ENCODE results near the gene BCAS1. TPM values are rescaled to one million over a fixed set of nuclear protein-coding genes. Genes with fewer than 3 reads are reported as not detected.

Gene BCAS1
- total and polyA plus RNA-seq, 2 donors = 0.38 to 1.5 TPM

- Histone ChIP-seq H3K36me3 (ENCODE audit: control insufficient read depth in 2 of 2, insufficient read depth in 2 of 2, low read length in 1 of 2) (no peaks in the 10 kb centered on the region), H3K4me1 (ENCODE audit: control insufficient read depth in 2 of 2, insufficient read depth in 2 of 2, low read length in 2 of 2) (no peaks in the 10 kb centered on the region), H3K9me3 (ENCODE audit: control insufficient read depth in 2 of 2, insufficient read depth in 1 of 2, low read length in 1 of 2) (no peaks in the 10 kb centered on the region), H3K27ac (ENCODE audit: low read depth in 1 of 2, low read length in 1 of 2) (no peak overlapping the region), H3K4me3 (ENCODE audit: low read length in 2 of 2) (no peak overlapping the region), H3K27me3 (ENCODE audit: control insufficient read depth in 2 of 2, insufficient read depth in 1 of 2, low read length in 1 of 2) (no peaks in the 10 kb centered on the region)
- WGBS = 88% methylated on average over 1 of the region's 1 CpG
- no peak for DNase-seq (ENCODE audit: low read depth in 6 of 9, low spot score in 9 of 9)
Measured at GRCh38 chr20:54085425-54085824, 15.0 kb upstream of the BCAS1 start.

DNA sequence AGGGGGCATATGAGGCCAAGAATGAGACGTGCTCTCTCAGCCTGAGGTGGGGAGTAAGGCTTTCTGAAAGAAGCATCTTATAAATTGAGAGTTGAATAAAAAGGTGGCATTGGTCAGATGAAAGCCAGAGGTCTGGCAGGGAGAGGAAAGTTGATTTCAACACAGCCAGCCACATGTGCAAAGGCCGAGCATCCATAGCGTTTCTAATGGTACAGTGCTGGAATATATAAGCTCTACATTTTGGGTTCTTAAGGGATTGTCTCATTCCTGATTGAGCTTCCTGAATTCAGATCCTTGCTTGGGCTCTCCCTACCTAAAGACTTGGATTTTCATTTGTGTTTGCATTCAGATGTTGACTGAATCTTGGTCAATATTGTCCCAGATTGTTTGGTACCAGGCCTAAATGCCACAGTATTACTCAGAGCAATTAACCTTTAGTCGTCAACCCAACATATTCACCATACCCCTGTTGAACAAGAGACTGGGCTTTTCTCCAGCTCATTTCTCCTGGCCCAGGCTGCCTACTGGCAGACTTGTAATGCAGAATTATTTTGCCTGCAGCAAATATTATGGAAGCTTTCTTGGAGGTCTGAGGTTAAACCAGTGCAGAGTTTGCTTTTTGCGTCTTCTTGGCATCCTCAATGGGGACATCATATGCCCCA is 14.5 kb upstream of the BCAS1 start:
- no peaks in the 10 kb centered on the region for H3K36me3 ChIP-seq (ENCODE audit: control insufficient read depth in 2 of 2, insufficient read depth in 2 of 2, low read length in 1 of 2)
- whole genome bisulfite sequencing = 78% methylated on average over 5 of the region's 5 CpGs
- DNase-seq (ENCODE audit: low read depth in 6 of 9, low spot score in 9 of 9) = no peak
- H3K27me3 ChIP-seq (ENCODE audit: control insufficient read depth in 2 of 2, insufficient read depth in 1 of 2, low read length in 1 of 2) = no peaks in the 10 kb centered on the region
- H3K4me1 ChIP-seq (ENCODE audit: control insufficient read depth in 2 of 2, insufficient read depth in 2 of 2, low read length in 2 of 2) = no peaks in the 10 kb centered on the region
- H3K9me3 ChIP-seq (ENCODE audit: control insufficient read depth in 2 of 2, insufficient read depth in 1 of 2, low read length in 1 of 2) = no peaks in the 10 kb centered on the region
- no peak overlapping the region for H3K4me3 ChIP-seq (ENCODE audit: low read length in 2 of 2)
- no peak overlapping the region for H3K27ac ChIP-seq (ENCODE audit: low read depth in 1 of 2, low read length in 1 of 2)

DNA sequence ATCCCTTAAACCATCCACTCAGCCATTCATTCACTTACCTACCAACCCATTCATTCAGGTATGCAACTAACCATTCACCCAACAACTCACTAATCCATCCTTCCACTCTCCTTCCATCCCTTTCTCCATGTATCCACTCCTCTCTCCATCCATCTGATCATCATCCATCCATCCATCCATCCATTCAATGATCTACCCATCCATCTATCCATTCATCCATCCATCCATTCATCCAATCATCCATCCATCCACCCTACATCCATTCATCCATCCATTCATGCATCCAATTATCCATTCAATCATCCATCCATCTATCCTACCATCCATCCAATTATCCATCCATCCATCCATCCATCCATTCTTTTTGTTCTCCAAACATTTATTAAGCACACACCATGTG is 13.8 kb upstream of the BCAS1 start:
- no peaks in the 10 kb centered on the region for H3K36me3 ChIP-seq (ENCODE audit: control insufficient read depth in 2 of 2, insufficient read depth in 2 of 2, low read length in 1 of 2)
- no peaks in the 10 kb centered on the region for H3K4me1 ChIP-seq (ENCODE audit: control insufficient read depth in 2 of 2, insufficient read depth in 2 of 2, low read length in 2 of 2)
- no peak overlapping the region for H3K4me3 ChIP-seq (ENCODE audit: low read length in 2 of 2)
- no peaks in the 10 kb centered on the region for H3K27me3 ChIP-seq (ENCODE audit: control insufficient read depth in 2 of 2, insufficient read depth in 1 of 2, low read length in 1 of 2)
- no peak overlapping the region for H3K27ac ChIP-seq (ENCODE audit: low read depth in 1 of 2, low read length in 1 of 2)
- DNase-seq (ENCODE audit: low read depth in 6 of 9, low spot score in 9 of 9) = no peak
- H3K9me3 ChIP-seq (ENCODE audit: control insufficient read depth in 2 of 2, insufficient read depth in 1 of 2, low read length in 1 of 2) = no peaks in the 10 kb centered on the region

DNA sequence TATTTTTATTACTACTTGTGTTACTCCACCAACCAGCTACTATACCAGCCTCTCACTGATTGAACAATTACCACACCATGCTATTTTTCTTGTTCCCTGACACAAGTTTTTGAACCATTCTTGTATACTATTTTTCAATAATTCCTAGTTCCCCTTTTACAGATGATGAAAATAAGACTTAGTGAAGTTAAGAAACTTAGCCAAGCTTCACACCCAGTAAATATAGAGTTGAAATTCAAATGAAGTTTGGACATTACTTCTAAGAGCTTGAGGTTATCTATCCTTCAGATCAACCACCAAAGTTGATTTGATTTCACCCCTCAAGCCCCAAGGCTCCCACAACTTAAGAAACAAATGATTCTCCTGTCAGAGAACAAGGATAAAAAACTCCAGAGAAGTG is 13.1 kb upstream of the BCAS1 start:
- Histone ChIP-seq H3K4me1 (ENCODE audit: control insufficient read depth in 2 of 2, insufficient read depth in 2 of 2, low read length in 2 of 2) (peaks cover 0 to 6% of the 10 kb centered on the region in 2 donors), H3K27ac (ENCODE audit: low read depth in 1 of 2, low read length in 1 of 2) (no peak overlapping the region)
- no peak for DNase-seq (ENCODE audit: low read depth in 6 of 9, low spot score in 9 of 9)

DNA sequence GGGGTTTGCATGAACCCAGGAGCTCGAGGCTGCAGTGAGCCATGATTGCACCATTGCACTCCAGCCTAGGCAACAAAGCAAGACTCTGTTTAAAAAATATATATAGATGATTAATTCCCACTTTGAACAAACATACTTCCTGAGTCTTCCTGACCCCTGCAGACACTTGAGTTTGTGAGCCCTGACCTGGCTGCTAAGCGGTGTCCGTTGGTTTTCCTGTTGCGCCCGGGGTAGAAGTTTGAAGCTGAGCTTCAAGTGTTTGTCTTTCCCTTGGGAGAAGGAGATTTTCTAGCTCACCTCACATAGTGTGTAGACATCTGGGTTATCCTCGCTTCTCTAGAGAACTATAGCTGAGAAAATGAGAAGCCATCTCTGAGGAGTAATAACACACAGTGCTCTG is 11.7 kb upstream of the BCAS1 start:
- Histone ChIP-seq H3K4me3 (ENCODE audit: low read length in 2 of 2) (no peak overlapping the region), H3K9me3 (ENCODE audit: control insufficient read depth in 2 of 2, insufficient read depth in 1 of 2, low read length in 1 of 2) (no peaks in the 10 kb centered on the region), H3K27me3 (ENCODE audit: control insufficient read depth in 2 of 2, insufficient read depth in 1 of 2, low read length in 1 of 2) (no peaks in the 10 kb centered on the region), H3K27ac (ENCODE audit: low read depth in 1 of 2, low read length in 1 of 2) (no peak overlapping the region), H3K4me1 (ENCODE audit: control insufficient read depth in 2 of 2, insufficient read depth in 2 of 2, low read length in 2 of 2) (peaks cover 0 to 7% of the 10 kb centered on the region in 2 donors), H3K36me3 (ENCODE audit: control insufficient read depth in 2 of 2, insufficient read depth in 2 of 2, low read length in 1 of 2) (no peaks in the 10 kb centered on the region)
- no peak for DNase-seq (ENCODE audit: low read depth in 6 of 9, low spot score in 9 of 9)
- 62% methylated on average over 6 of the region's 6 CpGs for WGBS

More for the DNA sequence above, 13.1 kb upstream of the BCAS1 start:
- H3K9me3 ChIP-seq (ENCODE audit: control insufficient read depth in 2 of 2, insufficient read depth in 1 of 2, low read length in 1 of 2) = no peaks in the 10 kb centered on the region
- no peaks in the 10 kb centered on the region for H3K27me3 ChIP-seq (ENCODE audit: control insufficient read depth in 2 of 2, insufficient read depth in 1 of 2, low read length in 1 of 2)
- no peak overlapping the region for H3K4me3 ChIP-seq (ENCODE audit: low read length in 2 of 2)
- no peaks in the 10 kb centered on the region for H3K36me3 ChIP-seq (ENCODE audit: control insufficient read depth in 2 of 2, insufficient read depth in 2 of 2, low read length in 1 of 2)

- no peaks in the 10 kb centered on the region for H3K36me3 ChIP-seq (ENCODE audit: control insufficient read depth in 2 of 2, insufficient read depth in 2 of 2, low read length in 1 of 2)
- DNase-seq (ENCODE audit: low read depth in 6 of 9, low spot score in 9 of 9) = no peak
- no peaks in the 10 kb centered on the region for H3K27me3 ChIP-seq (ENCODE audit: control insufficient read depth in 2 of 2, insufficient read depth in 1 of 2, low read length in 1 of 2)
- H3K4me3 ChIP-seq (ENCODE audit: low read length in 2 of 2) = no peak overlapping the region
- H3K9me3 ChIP-seq (ENCODE audit: control insufficient read depth in 2 of 2, insufficient read depth in 1 of 2, low read length in 1 of 2) = no peaks in the 10 kb centered on the region
- peaks cover 0 to 7% of the 10 kb centered on the region in 2 donors for H3K4me1 ChIP-seq (ENCODE audit: control insufficient read depth in 2 of 2, insufficient read depth in 2 of 2, low read length in 2 of 2)
- H3K27ac ChIP-seq (ENCODE audit: low read depth in 1 of 2, low read length in 1 of 2) = no peak overlapping the region
- WGBS = 64% methylated on average over 3 of the region's 3 CpGs
Measured at GRCh38 chr20:54079652-54080051, 9.3 kb upstream of the BCAS1 start.

DNA sequence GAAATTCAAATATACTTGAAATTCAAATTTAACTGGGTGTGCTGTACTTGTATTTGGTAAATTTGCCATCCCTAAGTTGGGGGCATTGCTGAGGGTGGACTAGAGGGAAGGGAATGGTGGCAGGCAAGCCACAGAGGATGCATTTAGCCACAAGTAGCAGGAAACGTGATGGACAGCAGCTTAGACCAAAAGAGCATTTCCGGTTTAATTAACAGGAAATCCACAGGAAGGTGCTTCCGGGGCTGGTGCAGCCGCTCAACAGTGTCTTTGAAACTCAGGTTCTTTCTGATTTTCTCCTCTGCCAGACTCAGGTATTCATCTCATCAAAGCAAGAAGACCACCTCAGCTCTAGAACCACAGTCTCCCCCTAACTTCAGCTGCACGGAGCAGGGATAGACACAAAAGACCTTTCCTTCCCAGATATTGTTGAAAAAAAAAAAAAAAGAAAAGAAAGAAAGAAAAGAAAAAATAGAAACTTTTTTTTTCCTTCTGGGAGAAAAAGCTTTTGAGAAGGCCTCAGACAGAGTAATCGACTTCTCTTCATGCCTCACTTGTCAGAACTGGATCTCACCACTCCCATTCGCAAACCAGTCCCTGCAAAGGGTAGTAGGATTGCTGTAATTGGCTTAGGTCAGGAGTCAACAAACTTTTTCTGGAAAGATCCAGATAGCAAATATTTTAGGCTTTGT is 8.0 kb upstream of the BCAS1 start:
- H3K9me3 ChIP-seq (ENCODE audit: control insufficient read depth in 2 of 2, insufficient read depth in 1 of 2, low read length in 1 of 2) = no peaks in the 10 kb centered on the region
- no peaks in the 10 kb centered on the region for H3K36me3 ChIP-seq (ENCODE audit: control insufficient read depth in 2 of 2, insufficient read depth in 2 of 2, low read length in 1 of 2)
- peak overlapping the region in 1 of 2 donors; percentile 18 for H3K27ac ChIP-seq (ENCODE audit: low read depth in 1 of 2, low read length in 1 of 2)
- H3K27me3 ChIP-seq (ENCODE audit: control insufficient read depth in 2 of 2, insufficient read depth in 1 of 2, low read length in 1 of 2) = no peaks in the 10 kb centered on the region
- H3K4me3 ChIP-seq (ENCODE audit: low read length in 2 of 2) = no peak overlapping the region
- peaks cover 0 to 7% of the 10 kb centered on the region in 2 donors for H3K4me1 ChIP-seq (ENCODE audit: control insufficient read depth in 2 of 2, insufficient read depth in 2 of 2, low read length in 2 of 2)
- WGBS = 12% methylated on average over 7 of the region's 7 CpGs
- peak in 3 of 9 donors; percentile 4 to 41 (median 7) for DNase-seq (ENCODE audit: low read depth in 6 of 9, low spot score in 9 of 9)

GRCh38 chr20:54076259-54076658 is 5.9 kb upstream of the BCAS1 start:
- Histone ChIP-seq H3K27me3 (ENCODE audit: control insufficient read depth in 2 of 2, insufficient read depth in 1 of 2, low read length in 1 of 2) (no peaks in the 10 kb centered on the region), H3K4me3 (ENCODE audit: low read length in 2 of 2) (no peak overlapping the region), H3K4me1 (ENCODE audit: control insufficient read depth in 2 of 2, insufficient read depth in 2 of 2, low read length in 2 of 2) (peaks cover 0 to 7% of the 10 kb centered on the region in 2 donors), H3K27ac (ENCODE audit: low read depth in 1 of 2, low read length in 1 of 2) (no peak overlapping the region), H3K36me3 (ENCODE audit: control insufficient read depth in 2 of 2, insufficient read depth in 2 of 2, low read length in 1 of 2) (no peaks in the 10 kb centered on the region), H3K9me3 (ENCODE audit: control insufficient read depth in 2 of 2, insufficient read depth in 1 of 2, low read length in 1 of 2) (no peaks in the 10 kb centered on the region)
- no peak for DNase-seq (ENCODE audit: low read depth in 6 of 9, low spot score in 9 of 9)
- 94% methylated on average over 3 of the region's 3 CpGs for WGBS

- H3K27ac ChIP-seq (ENCODE audit: low read depth in 1 of 2, low read length in 1 of 2) = no peak overlapping the region
- H3K4me3 ChIP-seq (ENCODE audit: low read length in 2 of 2) = no peak overlapping the region
- H3K9me3 ChIP-seq (ENCODE audit: control insufficient read depth in 2 of 2, insufficient read depth in 1 of 2, low read length in 1 of 2) = no peaks in the 10 kb centered on the region
- no peaks in the 10 kb centered on the region for H3K36me3 ChIP-seq (ENCODE audit: control insufficient read depth in 2 of 2, insufficient read depth in 2 of 2, low read length in 1 of 2)
- 93% methylated on average over 1 of the region's 1 CpG for WGBS
- H3K4me1 ChIP-seq (ENCODE audit: control insufficient read depth in 2 of 2, insufficient read depth in 2 of 2, low read length in 2 of 2) = peaks cover 0 to 7% of the 10 kb centered on the region in 2 donors
- no peak for DNase-seq (ENCODE audit: low read depth in 6 of 9, low spot score in 9 of 9)
- no peaks in the 10 kb centered on the region for H3K27me3 ChIP-seq (ENCODE audit: control insufficient read depth in 2 of 2, insufficient read depth in 1 of 2, low read length in 1 of 2)
Measured at GRCh38 chr20:54075322-54075721, 4.9 kb upstream of the BCAS1 start.

All from thymus (tissue), 11 donors.